Erythroblast (primary cell): ENCODE results near the gene PLD3.

Experiments used
- GATA1 ChIP-seq: IDR thresholded peaks from 2 replicates; pipeline ENCODE4 v1.6.1; 2011; ENCODE audit warnings: low read depth, mild to moderate bottlenecking, control low read depth, low read length, moderate library complexity
- POLR2A ChIP-seq: IDR thresholded peaks from 2 replicates; pipeline ENCODE4 v1.6.1; 2011; ENCODE audit warnings: mild to moderate bottlenecking, low read length

- TF ChIP-seq POLR2A, result no peak
- TF ChIP-seq GATA1, result no peak
Observed at GRCh38 chr19:40366697-40367561, 18.4 kb downstream of the PLD3 start.
